Endothelial cell of umbilical vein (primary cell): Measurements from ENCODE around the gene TFAP2B.

ENCODE experiments used
- POLR2A ChIP-seq: IDR thresholded peaks from 2 replicates; pipeline ENCODE4 v1.6.1; 2012; ENCODE audit warnings: low read depth, mild to moderate bottlenecking, control low read depth, low read length
- POLR2AphosphoS5 ChIP-seq: IDR thresholded peaks from 2 replicates; pipeline ENCODE4 v1.6.1; 2012; ENCODE audit warnings: low read depth, mild to moderate bottlenecking, control low read depth, low read length, moderate library complexity; ENCODE audit not compliant: insufficient read depth
- TF ChIP-seq, protein P1 (sequence below), 2 donors: IDR thresholded peaks; 1 replicate in 1 of 2; 2 replicates in 1 of 2; pipeline ENCODE4 v1.5.1; 2011; ENCODE audit warnings: low read length in 2 of 2, mild to moderate bottlenecking in 2 of 2, moderate library complexity in 2 of 2, control low read depth in 1 of 2, inconsistent platforms in 1 of 2, low read depth in 1 of 2; ENCODE audit not compliant: insufficient read depth in 1 of 2; ENCODE audit errors: extremely low read depth in 1 of 2

DNA sequence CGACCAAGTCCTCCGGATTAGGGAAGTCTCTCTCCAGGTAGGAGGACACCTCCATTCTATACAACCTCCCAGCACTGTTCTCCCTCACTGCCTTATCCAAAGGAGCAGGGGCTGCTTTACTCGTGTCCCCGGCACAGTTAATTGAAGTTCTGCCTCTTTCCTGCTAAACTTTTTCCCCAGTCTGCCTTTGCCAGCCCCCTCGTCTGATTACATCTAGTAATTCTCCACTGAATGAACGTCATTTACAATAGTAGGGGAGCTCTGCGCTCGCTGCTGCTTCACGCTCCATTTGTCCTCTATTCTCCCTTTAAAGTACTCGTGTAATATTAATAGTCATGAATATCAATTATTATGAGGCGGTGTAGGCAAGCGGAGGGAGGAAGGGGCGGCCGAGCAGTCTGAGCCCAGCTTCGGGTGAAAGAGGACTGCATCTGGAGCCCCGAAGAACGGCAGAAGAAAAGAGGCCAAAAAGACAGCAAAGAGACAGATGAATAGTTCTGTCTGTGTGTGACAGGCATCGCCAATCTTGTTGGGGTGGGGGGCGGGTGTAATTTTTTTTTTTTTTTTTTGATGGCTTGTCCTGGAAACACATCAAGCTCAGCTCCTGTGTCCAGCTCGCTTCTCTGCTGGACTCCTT, 2.9 kb downstream of the TFAP2B start:
- TF ChIP-seq, protein P1, sequence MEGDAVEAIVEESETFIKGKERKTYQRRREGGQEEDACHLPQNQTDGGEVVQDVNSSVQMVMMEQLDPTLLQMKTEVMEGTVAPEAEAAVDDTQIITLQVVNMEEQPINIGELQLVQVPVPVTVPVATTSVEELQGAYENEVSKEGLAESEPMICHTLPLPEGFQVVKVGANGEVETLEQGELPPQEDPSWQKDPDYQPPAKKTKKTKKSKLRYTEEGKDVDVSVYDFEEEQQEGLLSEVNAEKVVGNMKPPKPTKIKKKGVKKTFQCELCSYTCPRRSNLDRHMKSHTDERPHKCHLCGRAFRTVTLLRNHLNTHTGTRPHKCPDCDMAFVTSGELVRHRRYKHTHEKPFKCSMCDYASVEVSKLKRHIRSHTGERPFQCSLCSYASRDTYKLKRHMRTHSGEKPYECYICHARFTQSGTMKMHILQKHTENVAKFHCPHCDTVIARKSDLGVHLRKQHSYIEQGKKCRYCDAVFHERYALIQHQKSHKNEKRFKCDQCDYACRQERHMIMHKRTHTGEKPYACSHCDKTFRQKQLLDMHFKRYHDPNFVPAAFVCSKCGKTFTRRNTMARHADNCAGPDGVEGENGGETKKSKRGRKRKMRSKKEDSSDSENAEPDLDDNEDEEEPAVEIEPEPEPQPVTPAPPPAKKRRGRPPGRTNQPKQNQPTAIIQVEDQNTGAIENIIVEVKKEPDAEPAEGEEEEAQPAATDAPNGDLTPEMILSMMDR (IDR thresholded peaks at IDR 0.05; ENCODE audit: extremely low read depth in 1 of 2, insufficient read depth in 1 of 2, low read depth in 1 of 2, low read length in 2 of 2) = no peak
- no peak for TF ChIP-seq POLR2A
- no peak for TF ChIP-seq POLR2AphosphoS5
